Mucosa of stomach (tissue), 1 donor: ENCODE results near the gene C16orf54.
"Not testable (repeated sequence)": the region's sequence is repeated elsewhere in the genome, so short reads cannot be mapped to it uniquely, and the experiment has no call there.

Experiments used
- H3K27me3 ChIP-seq: one replicate; pipeline ENCODE4 v1.7.0; 2013; ENCODE audit warnings: mild to moderate bottlenecking, low read length; ENCODE audit not compliant: control insufficient read depth, insufficient read depth
- H3K36me3 ChIP-seq: one replicate; pipeline ENCODE4 v1.7.0; 2013; ENCODE audit warnings: low read length; ENCODE audit not compliant: control insufficient read depth, insufficient read depth
- H3K4me1 ChIP-seq: one replicate; pipeline ENCODE4 v1.7.0; 2013; ENCODE audit warnings: mild to moderate bottlenecking, low read length; ENCODE audit not compliant: control insufficient read depth, insufficient read depth
- H3K4me3 ChIP-seq: one replicate; pipeline ENCODE4 v1.7.0; 2013; ENCODE audit warnings: low read length
- H3K9ac ChIP-seq: one replicate; pipeline ENCODE4 v1.7.0; 2013; ENCODE audit warnings: mild to moderate bottlenecking, low read length, moderate library complexity
- H3K9me3 ChIP-seq: one replicate; pipeline ENCODE4 v1.7.0; 2013; ENCODE audit warnings: mild to moderate bottlenecking, low read length, moderate library complexity; ENCODE audit not compliant: control insufficient read depth
- donor health status: Pancreatic carcinoma.

Gene C16orf54

DNA sequence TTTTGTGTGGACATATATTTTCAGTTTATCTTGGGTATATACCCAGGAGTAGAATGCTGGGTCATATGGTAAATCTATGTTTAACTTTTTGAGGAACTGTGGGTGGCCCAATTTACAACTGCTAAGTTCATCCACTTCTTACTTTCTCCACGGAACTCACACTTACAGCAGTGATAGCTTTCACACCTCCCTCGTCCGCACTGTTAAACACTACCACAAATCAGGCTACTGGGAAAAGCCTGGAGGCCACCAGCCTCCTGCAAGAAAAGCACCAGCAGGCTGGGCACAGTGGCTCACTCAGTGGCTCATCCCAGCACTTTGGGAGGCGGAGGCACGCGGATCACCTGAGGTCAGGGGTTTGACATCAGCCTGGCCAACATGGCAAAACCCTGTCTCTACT, 17.5 kb upstream of the C16orf54 start:
- Histone ChIP-seq H3K4me1 (peaks cover 15% of the 10 kb centered on the region), H3K27me3 (no peaks in the 10 kb centered on the region), H3K9me3 (no peaks in the 10 kb centered on the region), H3K36me3 (no peaks in the 10 kb centered on the region), H3K4me3 (no peak overlapping the region), H3K9ac (no peak overlapping the region)

DNA sequence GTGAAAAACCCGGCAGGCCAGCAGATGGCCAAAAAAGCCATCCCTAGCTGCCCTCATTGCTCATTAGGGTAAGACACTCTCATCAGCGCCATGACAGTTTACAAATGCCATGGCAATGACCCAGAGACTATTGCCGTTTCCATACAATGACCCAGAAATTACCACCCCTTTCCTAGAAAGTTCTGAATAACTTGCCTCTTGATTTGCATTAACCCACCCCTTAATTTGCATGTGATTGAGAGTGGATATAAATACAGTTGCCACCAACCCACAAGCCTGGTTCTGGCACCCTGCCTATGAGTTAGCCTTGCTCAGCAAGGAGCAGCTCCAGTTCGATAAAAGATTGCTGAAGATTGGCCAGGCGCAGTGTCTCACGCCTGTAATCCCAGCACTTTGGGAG, 16.1 kb upstream of the C16orf54 start:
- no peak overlapping the region for H3K4me3 ChIP-seq
- H3K9ac ChIP-seq = no peak overlapping the region
- H3K4me1 ChIP-seq = peaks cover 22% of the 10 kb centered on the region
- H3K36me3 ChIP-seq = no peaks in the 10 kb centered on the region
- H3K27me3 ChIP-seq = no peaks in the 10 kb centered on the region
- H3K9me3 ChIP-seq = no peaks in the 10 kb centered on the region

DNA sequence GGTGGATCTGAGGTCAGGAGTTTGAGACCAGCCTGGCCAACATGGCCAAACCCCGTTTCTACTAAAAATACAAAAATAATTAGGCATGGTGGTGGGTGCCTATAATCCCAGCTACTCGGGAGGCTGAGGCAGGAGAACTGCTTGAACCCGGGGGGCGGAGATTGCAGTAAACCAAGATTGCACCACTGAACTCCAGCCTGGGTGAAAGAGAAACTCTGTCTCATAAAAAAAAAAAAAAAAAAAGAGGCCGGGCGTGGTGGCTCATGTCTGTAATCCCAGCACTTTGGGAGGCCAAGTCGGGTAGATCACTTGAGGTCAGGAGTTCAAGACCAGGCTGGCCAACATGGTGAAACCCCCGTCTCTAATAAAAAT, 15.5 kb upstream of the C16orf54 start:
- H3K4me1 ChIP-seq = peaks cover 22% of the 10 kb centered on the region
- not testable (repeated sequence) for H3K36me3 ChIP-seq, H3K9ac ChIP-seq, H3K4me3 ChIP-seq, H3K27me3 ChIP-seq, H3K9me3 ChIP-seq

DNA sequence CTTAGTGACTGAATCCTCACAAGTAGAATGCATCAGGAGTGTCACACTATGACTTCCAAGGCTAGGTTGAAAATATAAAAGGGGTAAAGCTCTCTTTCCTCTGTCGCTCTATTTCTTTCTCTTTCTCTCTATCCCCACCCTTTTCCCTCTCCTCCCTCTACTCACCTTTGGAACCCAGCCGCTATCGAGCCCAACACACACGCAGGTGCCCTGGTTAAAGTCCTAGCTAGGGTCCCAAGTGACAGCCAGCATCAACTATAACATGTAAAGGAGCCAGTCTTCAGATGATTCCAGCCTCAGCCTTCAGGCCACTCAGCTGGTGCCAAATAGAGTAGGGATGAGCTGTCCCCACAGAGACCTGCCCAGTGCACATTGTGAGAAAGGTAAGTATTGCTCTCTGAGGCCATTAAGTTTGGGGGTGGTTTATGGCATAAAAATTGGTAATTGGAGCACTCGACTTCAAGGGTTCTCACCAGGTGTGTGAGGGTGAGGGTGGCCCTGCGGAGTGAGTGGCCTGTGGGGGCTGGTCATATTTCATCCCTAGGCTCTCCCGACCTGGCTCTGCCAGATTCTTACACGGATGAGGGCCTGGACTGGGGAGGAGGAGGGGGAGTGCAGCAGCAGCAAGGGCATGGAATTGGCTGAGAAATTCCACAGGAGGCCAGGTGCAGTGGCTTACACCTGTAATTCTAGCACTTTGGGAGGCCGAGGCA, 14.9 kb upstream of the C16orf54 start:
- Histone ChIP-seq H3K4me3 (no peak overlapping the region), H3K36me3 (no peaks in the 10 kb centered on the region), H3K27me3 (no peaks in the 10 kb centered on the region), H3K9me3 (no peaks in the 10 kb centered on the region), H3K4me1 (peaks cover 20% of the 10 kb centered on the region), H3K9ac (no peak overlapping the region)

DNA sequence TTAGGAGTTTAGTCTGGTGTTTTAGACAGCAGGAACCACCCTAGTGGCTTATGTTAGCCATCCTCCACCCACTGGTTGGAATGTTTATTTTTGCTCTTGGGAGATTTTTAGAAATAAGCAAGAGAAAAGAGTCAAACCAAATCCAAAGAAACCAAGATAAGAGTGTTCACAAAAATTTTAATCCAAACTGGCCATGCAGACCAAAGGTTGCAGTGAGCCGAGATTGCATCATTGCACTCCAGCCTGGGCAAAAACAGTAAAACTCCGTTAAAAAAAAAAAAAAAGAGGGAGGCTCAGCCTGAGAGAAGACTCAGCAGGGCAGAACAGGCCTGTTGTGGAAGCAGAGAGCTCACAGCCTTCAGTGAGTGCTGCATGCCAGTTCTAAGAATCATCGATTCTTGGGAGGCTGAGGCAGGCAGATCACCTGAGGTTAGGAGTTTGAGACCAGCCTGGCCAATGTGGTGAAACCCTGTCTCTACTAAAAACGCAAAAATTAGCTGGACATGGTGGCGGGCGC, 12.2 kb upstream of the C16orf54 start:
- no peaks in the 10 kb centered on the region for H3K9me3 ChIP-seq
- no peak overlapping the region for H3K9ac ChIP-seq
- H3K36me3 ChIP-seq = no peaks in the 10 kb centered on the region
- no peaks in the 10 kb centered on the region for H3K27me3 ChIP-seq
- H3K4me3 ChIP-seq = no peak overlapping the region
- H3K4me1 ChIP-seq = peaks cover 10% of the 10 kb centered on the region

DNA sequence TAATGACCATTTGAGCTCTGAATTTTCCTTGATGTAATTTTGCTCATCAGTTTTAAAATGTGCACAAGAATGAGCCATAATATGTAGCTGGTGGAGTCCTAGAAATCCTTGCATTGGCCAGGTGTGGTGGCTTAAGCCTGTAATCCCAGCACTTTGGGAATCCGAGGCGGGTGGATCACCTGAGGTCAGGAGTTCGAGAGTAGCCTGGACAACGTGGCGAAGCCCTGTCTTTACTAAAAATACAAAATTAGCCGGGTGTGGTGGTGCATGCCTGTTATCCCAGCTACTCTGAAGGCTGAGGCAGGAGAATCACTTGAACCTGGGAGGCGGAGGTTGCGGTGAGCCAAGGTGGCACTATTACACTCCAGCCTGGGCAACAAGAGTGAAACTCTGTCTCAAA, 11.3 kb upstream of the C16orf54 start:
- H3K9me3 ChIP-seq, H3K27me3 ChIP-seq, H3K4me1 ChIP-seq, H3K9ac ChIP-seq, H3K4me3 ChIP-seq, H3K36me3 ChIP-seq: not testable (repeated sequence)

DNA sequence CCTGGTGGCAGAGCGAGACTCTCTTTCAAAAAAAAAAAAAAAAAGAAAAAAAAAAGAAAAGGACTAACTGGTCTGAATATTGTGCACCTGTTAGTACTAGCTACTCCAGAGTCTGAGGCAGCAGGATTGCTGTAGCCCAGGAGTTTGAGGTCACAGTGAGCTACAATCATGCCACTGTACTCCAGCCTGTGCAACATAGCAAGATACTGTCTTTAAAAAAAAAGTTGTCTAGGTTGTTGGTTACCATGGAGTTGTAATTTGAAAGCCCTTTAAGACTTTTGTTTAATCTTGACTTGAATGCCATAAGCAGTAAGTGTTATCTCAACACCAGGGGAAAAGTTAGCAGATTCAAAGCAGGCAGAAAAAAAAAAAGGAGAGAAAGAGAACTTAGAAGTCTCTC, 10.9 kb upstream of the C16orf54 start:
- H3K9ac ChIP-seq = no peak overlapping the region
- no peaks in the 10 kb centered on the region for H3K9me3 ChIP-seq
- no peaks in the 10 kb centered on the region for H3K27me3 ChIP-seq
- peaks cover 10% of the 10 kb centered on the region for H3K4me1 ChIP-seq
- no peak overlapping the region for H3K4me3 ChIP-seq
- no peaks in the 10 kb centered on the region for H3K36me3 ChIP-seq

DNA sequence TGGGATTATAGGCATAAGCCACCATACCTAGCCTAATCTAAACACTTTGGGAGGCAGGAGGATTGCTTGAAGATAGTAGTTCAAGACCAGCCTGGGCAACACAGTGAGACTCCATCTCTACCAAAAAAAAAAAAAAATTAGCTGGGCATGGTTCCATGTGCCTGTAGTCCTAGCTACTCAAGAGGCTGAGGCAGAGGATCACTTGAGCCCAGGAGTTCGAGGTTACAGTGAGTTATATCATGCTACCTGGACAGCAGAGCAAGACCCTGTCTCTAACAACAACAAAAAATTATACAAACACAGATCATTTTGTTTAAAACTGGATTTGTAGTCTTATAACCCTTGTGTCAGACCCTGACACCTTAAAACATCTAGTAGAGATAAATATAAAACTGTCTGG, 7.7 kb upstream of the C16orf54 start:
- no peaks in the 10 kb centered on the region for H3K27me3 ChIP-seq
- H3K4me1 ChIP-seq = peaks cover 11% of the 10 kb centered on the region
- H3K9ac ChIP-seq = no peak overlapping the region
- H3K9me3 ChIP-seq = no peaks in the 10 kb centered on the region
- H3K36me3 ChIP-seq = no peaks in the 10 kb centered on the region
- no peak overlapping the region for H3K4me3 ChIP-seq

DNA sequence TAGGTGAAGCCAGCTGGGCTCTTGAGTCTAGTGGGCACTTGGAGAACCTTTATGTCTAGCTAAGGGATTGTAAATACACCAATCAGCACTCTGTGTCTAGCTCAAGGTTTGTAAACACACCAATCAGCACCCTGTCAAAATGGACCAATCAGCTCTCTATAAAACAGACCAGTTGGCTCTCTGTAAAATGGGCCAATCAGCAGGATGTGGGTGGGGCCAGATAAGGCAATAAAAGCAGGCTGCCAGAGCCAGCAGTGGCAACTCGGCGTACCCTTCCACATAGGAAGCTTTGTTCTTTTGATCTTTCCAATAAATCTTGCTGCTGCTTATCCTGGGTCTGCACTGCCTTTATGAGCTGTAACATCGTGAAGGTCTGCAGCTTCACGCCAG, 3.0 kb upstream of the C16orf54 start:
- not testable (repeated sequence) for H3K9ac ChIP-seq

DNA sequence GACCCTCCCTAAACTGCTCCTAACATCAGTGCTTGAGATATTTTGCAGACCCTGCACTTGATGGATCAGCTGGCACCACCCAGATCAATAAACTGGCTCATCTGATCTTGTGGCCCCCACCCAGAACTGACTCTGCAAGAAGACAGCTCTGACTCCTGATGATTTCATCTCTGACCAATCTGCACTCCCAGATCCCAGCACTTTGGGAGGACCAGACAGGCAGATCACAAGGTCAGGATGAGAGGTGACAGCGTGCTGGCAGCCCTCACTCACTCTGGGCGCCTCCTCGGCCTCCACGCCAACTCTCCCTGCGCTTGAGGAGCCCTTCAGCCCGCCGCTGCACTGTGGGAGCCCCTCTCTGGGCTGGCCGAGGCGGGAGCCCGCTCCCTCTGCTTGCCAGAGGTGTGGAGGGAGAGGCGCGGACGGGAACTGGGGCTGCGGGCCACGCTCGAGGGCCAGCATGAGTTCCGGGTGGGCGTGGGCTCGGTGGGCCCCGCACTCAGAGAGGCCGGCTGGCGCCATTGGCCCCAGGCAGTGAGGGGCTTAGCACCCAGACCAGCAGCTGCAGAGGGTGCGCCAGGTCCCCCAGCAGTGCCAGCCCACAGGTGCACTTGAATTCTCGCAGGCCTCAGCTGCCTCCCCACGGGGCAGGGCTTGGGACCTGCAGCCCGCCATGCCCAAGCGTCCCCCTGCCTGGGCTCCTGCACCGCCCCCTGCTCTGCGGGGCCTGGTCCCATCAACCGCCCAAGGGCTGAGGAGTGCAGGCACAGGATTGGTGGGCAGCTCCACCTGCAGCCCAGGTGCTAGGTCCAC, 2.4 kb upstream of the C16orf54 start:
- H3K27me3 ChIP-seq = no peaks in the 10 kb centered on the region
- H3K36me3 ChIP-seq = no peaks in the 10 kb centered on the region
- H3K9me3 ChIP-seq = no peaks in the 10 kb centered on the region
- no peak overlapping the region for H3K9ac ChIP-seq
- H3K4me1 ChIP-seq = peaks cover 12% of the 10 kb centered on the region
- H3K4me3 ChIP-seq = no peak overlapping the region

More for the DNA sequence above, 3.0 kb upstream of the C16orf54 start:
- H3K9me3 ChIP-seq, H3K4me3 ChIP-seq, H3K27me3 ChIP-seq, H3K36me3 ChIP-seq: not testable (repeated sequence)
- H3K4me1 ChIP-seq = peaks cover 12% of the 10 kb centered on the region

DNA sequence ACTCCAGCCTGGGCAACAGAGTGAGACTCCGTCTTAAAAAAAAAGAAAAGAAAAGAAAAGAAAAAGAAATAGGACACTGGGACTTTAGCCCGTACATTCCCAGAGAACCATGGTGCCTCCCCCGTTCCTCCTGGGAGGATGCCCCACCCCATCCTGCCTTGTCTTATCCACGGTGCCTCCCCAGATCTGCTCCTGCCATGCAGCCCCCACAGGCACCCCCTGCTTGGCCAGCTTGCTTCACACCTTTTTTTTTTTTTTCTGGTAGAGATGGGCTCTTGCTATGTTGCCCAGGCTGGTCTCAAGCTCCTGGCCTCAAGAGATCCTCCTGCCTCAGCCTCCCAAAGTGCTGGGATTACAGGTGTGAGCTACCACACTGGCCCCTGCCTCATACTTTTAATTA, 728 bp upstream of the C16orf54 start:
- not testable (repeated sequence) for H3K4me3 ChIP-seq, H3K9ac ChIP-seq, H3K36me3 ChIP-seq, H3K27me3 ChIP-seq, H3K9me3 ChIP-seq
- peaks cover 12% of the 10 kb centered on the region for H3K4me1 ChIP-seq

DNA sequence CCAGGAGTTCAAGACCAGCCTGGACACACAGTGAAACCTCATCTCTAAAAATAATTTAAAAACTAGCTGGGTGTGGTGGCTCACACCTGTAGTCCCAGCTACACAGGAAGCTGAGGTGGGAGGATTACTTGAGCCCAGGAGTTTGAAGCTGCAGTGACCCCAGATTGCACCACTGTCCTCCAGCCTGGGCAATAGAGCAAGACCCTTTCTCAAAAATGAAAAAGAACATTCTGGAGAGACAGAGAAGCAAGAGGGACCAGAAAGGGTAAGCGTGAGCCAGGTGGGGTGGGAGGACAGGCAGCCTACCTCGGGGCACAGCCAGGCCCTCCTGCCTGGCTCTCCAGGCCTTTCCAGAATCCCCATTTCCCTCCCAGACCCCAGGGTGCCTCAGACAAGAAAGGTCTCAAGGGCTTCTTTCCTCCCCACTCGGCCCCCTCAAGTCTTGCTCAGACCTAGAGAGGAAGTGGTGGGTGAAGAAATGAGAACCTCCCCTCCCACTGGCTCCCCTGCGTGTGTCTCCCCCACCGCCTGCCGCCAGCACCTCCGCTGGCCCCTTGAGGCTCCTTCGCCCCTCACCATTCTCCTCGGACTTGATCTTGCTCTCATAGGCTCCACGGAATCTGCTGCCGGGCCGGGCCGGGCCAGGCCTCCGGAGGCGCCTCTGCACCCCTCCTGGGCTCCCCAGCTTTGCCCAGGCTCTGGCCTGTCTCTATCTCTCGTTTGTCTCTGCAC, 503 bp downstream of the C16orf54 start:
- peak overlapping the region; percentile 28 for H3K9ac ChIP-seq
- no peaks in the 10 kb centered on the region for H3K27me3 ChIP-seq
- no peak overlapping the region for H3K4me3 ChIP-seq
- H3K4me1 ChIP-seq = peaks cover 8% of the 10 kb centered on the region
- no peaks in the 10 kb centered on the region for H3K9me3 ChIP-seq
- H3K36me3 ChIP-seq = no peaks in the 10 kb centered on the region
